ENCODE results near the gene ZFPM1.

The ZFPM1 gene

GRCh38 chr16:88503374-88503770 is 50.3 kb downstream of the ZFPM1 start:
- no peak for DNase-seq (ENCODE audit: extremely low read depth, insufficient read length)
- no peaks in the 10 kb centered on the region; the same call in 1 of the 2 replicates for H3K36me3 ChIP-seq (ENCODE audit: control insufficient read depth, insufficient read depth, low read length)
- TF ChIP-seq CTCF (IDR thresholded peaks at IDR 0.05; ENCODE audit: insufficient read depth, low read length, poor library complexity, severe bottlenecking): no peak

GRCh38 chr16:88503771-88504488 is 50.9 kb downstream of the ZFPM1 start:
- no peak for DNase-seq (ENCODE audit: extremely low read depth, insufficient read length)
- TF ChIP-seq CTCF (IDR thresholded peaks at IDR 0.05; ENCODE audit: insufficient read depth, low read length, poor library complexity, severe bottlenecking): no peak

More at GRCh38 chr16:88503374-88503770, 50.3 kb downstream of the ZFPM1 start:
- Histone ChIP-seq H3K27me3 (replicated peaks; ENCODE audit: control insufficient read depth, insufficient read depth, low read length) (no peaks in the 10 kb centered on the region), H3K4me3 (replicated peaks; ENCODE audit: low read depth, low read length) (no peak overlapping the region)

GRCh38 chr16:88504489-88505404 is 51.7 kb downstream of the ZFPM1 start:
- DNase-seq (ENCODE audit: extremely low read depth, insufficient read length): no peak
- Histone ChIP-seq H3K27me3 (replicated peaks; ENCODE audit: control insufficient read depth, insufficient read depth, low read length) (no peaks in the 10 kb centered on the region), H3K36me3 (ENCODE audit: control insufficient read depth, insufficient read depth, low read length) (no peaks in the 10 kb centered on the region), H3K4me3 (replicated peaks; ENCODE audit: low read depth, low read length) (no peak overlapping the region)
- TF ChIP-seq CTCF (IDR thresholded peaks at IDR 0.05; ENCODE audit: insufficient read depth, low read length, poor library complexity, severe bottlenecking): no peak

More at GRCh38 chr16:88503771-88504488, 50.9 kb downstream of the ZFPM1 start:
- H3K4me3 ChIP-seq (replicated peaks; ENCODE audit: low read depth, low read length): no peak overlapping the region
- no peaks in the 10 kb centered on the region for H3K27me3 ChIP-seq (replicated peaks; ENCODE audit: control insufficient read depth, insufficient read depth, low read length)
- H3K36me3 ChIP-seq (ENCODE audit: control insufficient read depth, insufficient read depth, low read length): no peaks in the 10 kb centered on the region

GRCh38 chr16:88505405-88506082 is 52.5 kb downstream of the ZFPM1 start:
- DNase-seq (ENCODE audit: extremely low read depth, insufficient read length): peak; percentile 61
- peak; percentile 76 for TF ChIP-seq CTCF (IDR thresholded peaks at IDR 0.05; ENCODE audit: insufficient read depth, low read length, poor library complexity, severe bottlenecking)
- no peak overlapping the region for H3K4me3 ChIP-seq (replicated peaks; ENCODE audit: low read depth, low read length)
- no peaks in the 10 kb centered on the region for H3K36me3 ChIP-seq (ENCODE audit: control insufficient read depth, insufficient read depth, low read length)
- H3K27me3 ChIP-seq (replicated peaks; ENCODE audit: control insufficient read depth, insufficient read depth, low read length): no peaks in the 10 kb centered on the region

- no peak for TF ChIP-seq CTCF (IDR thresholded peaks at IDR 0.05; ENCODE audit: insufficient read depth, low read length, poor library complexity, severe bottlenecking)
- Histone ChIP-seq H3K4me3 (replicated peaks; ENCODE audit: low read depth, low read length) (no peak overlapping the region), H3K27me3 (replicated peaks; ENCODE audit: control insufficient read depth, insufficient read depth, low read length) (no peaks in the 10 kb centered on the region), H3K36me3 (ENCODE audit: control insufficient read depth, insufficient read depth, low read length) (no peaks in the 10 kb centered on the region)
- DNase-seq (ENCODE audit: extremely low read depth, insufficient read length): no peak
Measured at GRCh38 chr16:88506723-88507122, 53.6 kb downstream of the ZFPM1 start.

Measured in GM06990 (cell line).